ENCODE results near the gene SEMA6D.

- TF ChIP-seq CTCF (IDR thresholded peaks at IDR 0.05) (no peak), POLR2A (IDR thresholded peaks at IDR 0.05) (no peak)
Observed at GRCh38 chr15:47781527-47781926, 64.2 kb downstream of the SEMA6D start.

Measured in right lobe of liver (tissue), 4 donors.